NCI-H345 treated with DMSO at 0.1 percent for 48 hours (cell line): ENCODE data around the gene LIG4.

Experiments used
- DNase-seq: peaks from one replicate; lab custom pipeline; 2025; ENCODE audit not compliant: unreplicated experiment; lab: John Stamatoyannopoulos, UW

Gene LIG4

DNA sequence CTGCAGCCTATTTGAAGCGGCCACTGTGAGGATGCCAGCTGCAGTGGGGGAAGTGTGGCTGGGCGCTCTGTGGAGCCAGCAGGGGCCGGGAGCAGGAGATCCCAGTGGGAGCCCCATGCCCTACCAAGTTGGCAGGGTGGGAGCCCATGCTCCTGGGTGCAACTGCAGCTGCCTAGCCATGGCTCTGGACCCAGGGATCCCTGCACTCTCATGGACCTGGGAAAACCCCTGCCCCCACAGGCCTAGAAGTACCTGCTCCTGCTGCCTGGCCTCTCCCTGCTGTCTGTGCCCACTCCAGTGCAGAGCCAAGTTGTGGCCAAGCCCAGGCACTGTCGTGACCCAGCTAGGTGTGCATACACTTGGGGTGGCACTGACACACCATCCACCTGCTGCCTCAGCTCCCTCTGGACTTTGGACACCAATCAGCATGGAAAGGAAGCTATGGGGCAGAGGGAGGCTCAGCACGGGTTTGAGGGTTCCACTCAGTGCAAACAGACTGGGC, 20.9 kb downstream of the LIG4 start:
- DNase-seq: no peak

DNA sequence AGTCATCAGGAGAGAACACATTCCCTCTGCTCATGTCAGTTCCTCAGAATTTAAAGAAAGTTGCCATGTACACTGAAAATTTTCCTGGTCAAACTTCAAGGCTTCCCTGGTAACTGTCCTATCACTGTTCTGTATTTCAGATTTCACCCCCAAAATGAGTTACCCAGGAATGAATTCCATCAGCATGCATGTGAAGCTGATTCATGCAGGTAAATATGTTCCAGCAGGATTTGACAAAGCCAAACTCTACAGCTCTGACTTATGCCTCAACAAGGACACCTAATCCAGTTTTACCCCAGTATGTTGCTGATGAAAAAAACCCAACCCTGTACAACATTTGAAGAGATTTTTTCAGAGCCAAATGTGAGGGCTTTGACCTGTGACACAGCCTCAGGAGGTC, 21.5 kb downstream of the LIG4 start:
- DNase-seq: no peak

DNA sequence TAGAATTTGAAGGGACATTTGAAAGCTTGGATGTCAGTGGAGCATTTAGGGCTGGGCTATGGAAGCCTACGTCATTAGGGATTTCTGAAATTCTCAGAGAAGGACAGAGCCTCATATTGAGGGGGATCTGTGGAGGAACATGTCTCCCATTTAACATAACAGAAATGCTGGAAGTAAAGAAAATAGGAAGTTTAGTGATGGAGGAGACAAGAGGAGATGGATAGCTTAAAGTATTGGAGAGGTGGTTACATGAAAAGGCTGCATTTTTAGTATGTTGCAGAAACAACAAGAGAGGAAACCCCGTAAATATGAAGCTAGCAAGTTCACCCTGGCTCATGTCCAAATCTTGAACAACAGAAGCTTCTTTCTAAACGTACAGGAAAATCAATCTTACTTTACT, 24.4 kb downstream of the LIG4 start:
- DNase-seq: no peak

DNA sequence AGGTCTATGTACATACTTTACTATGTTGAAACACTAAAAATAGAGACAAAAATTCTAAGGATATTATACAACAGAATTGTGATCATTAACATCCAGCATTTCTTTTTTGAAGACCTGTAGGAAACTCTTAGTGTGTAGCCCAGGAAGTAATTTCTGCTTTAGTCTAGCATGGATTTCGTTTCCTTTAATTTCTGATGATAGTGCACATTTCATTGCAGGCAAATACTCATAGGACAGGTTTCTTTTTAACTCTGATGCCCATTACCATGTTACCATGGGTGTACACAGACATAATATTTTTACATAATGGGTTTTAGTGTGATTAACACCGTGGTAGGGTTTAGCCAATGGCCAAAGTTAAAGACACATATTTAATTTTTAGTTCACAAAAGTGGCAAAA, 27.1 kb downstream of the LIG4 start:
- no peak for DNase-seq

DNA sequence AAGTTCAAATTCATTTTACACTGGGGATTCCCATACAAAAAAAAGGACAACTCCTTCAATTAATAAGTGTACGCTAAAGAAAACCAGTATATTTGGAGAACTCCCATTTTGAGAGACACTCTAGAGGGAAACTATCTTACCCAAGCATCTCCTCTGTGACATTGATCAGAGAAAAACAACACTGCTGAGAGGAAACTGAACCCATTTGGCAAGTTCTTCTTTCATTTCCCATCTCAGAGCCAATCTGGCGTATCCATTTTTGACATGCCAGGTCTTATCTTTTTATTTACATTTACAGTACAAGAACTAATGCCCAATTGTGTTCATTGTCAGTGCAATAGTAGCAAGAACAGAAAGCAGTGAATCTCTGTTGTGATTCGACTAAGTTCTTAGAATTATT, 30.1 kb downstream of the LIG4 start:
- no peak for DNase-seq

DNA sequence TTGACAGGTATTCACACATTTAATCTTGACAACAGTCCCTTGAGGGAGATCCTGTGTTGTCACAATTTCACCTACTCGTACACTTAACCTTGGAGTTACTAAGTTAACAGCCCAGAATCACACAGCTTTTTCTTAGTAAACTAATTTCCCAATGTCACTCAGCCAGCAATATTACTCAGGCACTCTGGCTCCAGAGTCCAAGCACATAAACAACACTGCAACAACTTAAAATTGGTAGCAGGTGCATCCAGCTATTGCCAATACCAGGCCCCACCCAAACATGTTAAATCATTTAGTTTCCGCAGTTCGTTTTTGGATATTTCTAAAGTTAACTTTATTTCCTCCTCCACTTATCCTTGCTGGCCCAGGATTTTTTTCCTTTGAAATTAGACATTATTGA, 32.7 kb downstream of the LIG4 start:
- DNase-seq: no peak

DNA sequence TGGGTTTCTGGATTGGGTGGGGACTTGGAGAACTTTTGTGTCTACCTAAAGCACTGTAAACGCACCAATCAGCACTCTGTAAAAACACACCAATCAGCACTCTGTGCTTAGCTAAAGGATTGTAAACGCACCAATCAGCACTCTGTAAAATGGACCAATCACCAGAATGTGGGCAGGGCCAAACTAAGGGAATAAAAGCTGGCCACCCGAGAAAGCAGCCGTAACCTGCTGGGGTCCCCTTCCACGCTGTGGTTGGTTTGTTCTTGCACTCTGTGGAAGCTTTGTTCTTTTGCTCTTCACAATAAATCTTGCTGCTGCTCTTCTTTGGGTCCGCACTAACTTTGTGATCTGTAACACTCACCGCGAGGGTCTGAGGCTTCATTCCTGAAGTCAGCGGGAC, 37.3 kb downstream of the LIG4 start:
- DNase-seq: no peak

DNA sequence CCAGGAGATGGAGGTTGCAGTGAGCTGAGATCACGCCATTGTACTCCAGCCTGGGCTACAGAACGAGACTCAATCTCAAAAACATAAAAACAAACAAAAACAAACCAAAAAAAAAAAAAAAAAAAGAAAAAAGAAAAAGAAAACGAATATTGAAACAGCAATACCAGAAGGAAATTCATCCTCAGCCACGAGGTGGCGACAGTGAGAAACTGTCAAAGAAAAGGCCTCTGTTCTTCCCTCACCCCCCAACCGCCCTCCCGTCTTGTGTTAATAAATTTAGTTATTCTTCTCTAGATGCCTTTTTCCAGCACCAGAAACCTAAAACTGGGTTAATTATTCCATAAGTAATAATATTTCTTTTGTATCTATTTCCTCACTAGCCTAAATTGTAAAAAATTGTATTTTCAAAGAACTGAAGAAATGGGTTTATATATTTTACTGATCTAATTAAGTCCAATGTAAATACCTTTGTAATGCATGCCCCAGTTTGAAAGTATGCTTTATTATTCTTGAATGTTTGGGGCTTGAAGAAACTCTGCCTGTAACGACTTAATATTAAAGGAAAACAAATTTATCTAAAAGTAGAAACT, 38.6 kb downstream of the LIG4 start:
- DNase-seq: no peak

DNA sequence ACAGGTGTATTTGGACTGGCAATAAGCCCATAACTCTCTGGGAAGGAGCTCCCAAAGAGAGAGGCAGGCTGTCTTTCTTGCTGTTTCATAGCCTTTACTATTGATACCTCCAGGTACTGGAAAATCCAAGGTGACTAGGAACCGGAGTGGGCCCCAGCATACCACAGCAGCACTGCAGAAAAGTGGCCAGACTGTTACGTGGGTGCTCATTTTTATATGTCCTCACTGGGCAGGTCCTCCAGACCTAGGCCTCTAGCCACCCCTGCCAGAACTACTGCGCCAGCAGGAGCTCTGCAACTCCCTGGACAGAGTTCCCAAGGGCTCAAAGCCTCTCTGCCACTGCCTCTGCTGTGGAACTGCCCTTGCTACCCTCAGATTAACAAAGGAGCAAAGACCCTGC, 46.4 kb downstream of the LIG4 start:
- DNase-seq: no peak

DNA sequence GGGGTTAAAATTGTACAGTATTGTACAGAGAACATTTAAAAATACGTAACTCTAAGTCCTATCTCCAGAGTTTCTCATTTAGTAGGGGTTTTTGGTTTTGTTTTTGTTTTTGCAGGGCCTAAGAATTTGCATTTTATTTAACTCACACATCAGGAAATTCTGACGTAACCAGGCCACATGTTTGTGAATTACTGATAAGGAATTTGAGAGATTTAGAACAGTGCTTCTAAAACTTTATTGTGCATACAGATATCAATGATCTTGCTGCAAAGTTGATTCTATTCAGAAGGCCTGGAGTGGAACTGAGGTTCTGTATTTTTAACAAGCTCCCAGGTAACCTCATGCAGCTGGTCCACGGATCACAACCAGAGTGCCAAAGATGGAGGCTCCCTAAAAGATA, 49.3 kb downstream of the LIG4 start:
- DNase-seq: no peak

DNA sequence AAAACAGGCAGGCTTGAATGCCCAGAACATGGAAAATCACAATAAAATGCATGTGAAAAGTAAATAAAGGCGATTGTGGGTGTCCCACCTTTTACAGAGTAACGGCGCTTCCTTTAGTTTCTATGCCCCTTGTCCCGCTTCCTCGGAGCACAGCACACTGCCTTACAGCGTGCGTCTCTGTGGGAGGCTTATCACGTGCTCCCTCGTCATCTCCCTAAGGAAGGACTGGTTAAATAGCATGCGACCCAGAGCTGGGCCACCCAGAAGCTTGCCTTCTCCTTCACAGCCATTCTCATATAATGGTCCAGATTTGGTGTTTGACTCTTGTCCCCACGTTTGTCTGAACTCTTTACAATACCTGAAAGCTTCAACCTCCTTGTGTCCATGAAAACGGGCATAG, 56.6 kb downstream of the LIG4 start:
- no peak for DNase-seq
